Measurements from ENCODE around the gene C3orf22. TPM values are rescaled to one million over a fixed set of nuclear protein-coding genes. Genes with fewer than 3 reads are reported as not detected.

Gene C3orf22
- total RNA-seq, 6 experiments from 2014 or later = not detected

DNA sequence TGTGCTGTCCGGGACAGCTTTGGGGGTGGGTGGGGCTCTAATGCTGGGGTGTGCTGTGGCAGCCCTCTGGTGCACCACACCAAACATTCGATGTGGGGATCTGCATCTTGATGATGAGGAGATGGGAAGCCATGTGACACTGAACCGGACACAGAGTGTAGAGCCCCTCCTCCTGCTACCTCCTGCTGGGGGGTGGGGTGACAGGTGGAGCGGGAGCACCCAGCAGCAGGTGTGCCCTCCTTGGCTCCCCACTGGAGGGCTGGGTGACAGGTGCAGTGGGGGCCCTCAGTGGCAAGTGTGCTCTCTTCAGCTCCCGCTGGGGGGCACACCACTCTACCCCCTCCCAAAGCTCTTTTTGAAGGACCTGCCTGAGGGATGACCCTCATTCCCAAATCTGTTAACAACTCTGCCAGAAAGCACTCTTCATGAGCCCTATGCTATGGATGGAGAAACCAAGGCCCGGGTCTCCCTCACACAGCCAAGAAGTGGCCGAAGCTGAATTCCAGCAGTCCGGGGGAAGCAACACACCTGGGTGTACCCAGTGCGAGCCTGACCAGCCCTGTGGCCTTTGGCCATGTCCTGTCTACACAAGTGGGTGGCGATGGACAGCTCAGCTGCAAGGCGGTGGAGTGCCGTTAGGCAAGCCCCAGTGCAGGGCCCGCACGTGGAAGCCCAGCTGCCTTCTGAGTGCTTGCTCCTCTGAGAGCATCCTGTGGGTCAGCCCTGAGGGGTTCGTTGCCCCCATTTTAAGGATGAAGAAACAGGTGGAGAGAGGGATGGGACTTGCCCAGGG lies 40.5 kb downstream of the C3orf22 start:
- H3K36me3 Mint-ChIP-seq (ENCODE audit: low read depth) = no peaks in the 10 kb centered on the region
- DNase-seq = no peak
- H3K4me1 Mint-ChIP-seq (ENCODE audit: low read depth) = no peaks in the 10 kb centered on the region
- no peaks in the 10 kb centered on the region for H3K9me3 Mint-ChIP-seq
- no peak overlapping the region for H3K27ac Mint-ChIP-seq
- no peak for TF ChIP-seq CTCF (IDR thresholded peaks at IDR 0.05)
- no peak overlapping the region for H3K4me3 Mint-ChIP-seq
- peaks cover 19% of the 10 kb centered on the region for H3K27me3 Mint-ChIP-seq (ENCODE audit: insufficient read depth)

DNA sequence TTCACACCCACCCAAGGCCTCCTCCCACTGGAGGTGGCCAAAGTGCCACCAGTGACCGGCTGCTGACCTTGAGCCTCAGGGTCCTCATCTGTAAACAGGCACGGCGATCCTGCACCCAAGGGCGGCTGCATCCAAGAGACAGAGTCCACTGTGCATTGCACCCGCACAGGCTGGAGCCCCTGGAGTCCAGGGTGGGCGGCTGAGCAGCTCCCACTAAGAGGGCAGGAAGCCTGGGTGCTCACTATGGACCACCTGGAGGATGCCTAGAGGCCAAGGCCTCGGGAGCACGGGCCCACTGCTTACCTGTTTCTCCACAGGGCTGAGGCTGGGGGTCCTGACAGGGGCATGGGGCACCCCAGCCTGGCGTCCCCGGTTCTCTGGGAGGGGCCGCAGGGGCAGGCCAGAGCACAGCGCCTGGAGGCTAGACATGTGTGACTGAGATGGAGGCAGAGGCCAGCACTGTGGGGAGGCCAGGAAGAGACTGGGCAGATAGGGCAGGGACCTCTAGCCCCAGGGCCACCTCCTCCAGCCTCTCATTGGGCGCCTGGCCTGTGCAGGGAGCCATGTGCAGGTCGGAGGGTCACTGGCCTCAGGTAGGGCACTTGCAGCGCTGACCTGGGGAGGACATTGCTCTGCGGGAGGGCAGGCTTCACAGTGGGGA lies 41.3 kb downstream of the C3orf22 start, which contains the start of gene UROC1:
Gene UROC1, minus strand, starts transcription at position 483 of the 661 bp plus-strand sequence. Its CDS starts 54 bp downstream, at position 429.
- Mint-ChIP-seq H3K9me3 (no peaks in the 10 kb centered on the region), H3K27me3 (ENCODE audit: insufficient read depth) (peaks cover 14% of the 10 kb centered on the region), H3K27ac (no peak within 1 kb of the TSS), H3K4me1 (ENCODE audit: low read depth) (no peaks in the 10 kb centered on the region), H3K36me3 (ENCODE audit: low read depth) (no peaks in the 10 kb centered on the region), H3K4me3 (no peak within 1 kb of the TSS)
- no peak for TF ChIP-seq CTCF (IDR thresholded peaks at IDR 0.05)
- DNase-seq = no peak

GRCh38 chr3:126516936-126517290 lies 41.8 kb downstream of the C3orf22 start:
- no peak overlapping the region for H3K4me3 Mint-ChIP-seq
- no peaks in the 10 kb centered on the region for H3K4me1 Mint-ChIP-seq (ENCODE audit: low read depth)
- TF ChIP-seq CTCF (IDR thresholded peaks at IDR 0.05) = no peak
- DNase-seq = no peak
- H3K9me3 Mint-ChIP-seq = no peaks in the 10 kb centered on the region
- no peak overlapping the region for H3K27ac Mint-ChIP-seq
- H3K27me3 Mint-ChIP-seq (ENCODE audit: insufficient read depth) = peaks cover 12% of the 10 kb centered on the region
- H3K36me3 Mint-ChIP-seq (ENCODE audit: low read depth) = no peaks in the 10 kb centered on the region

DNA sequence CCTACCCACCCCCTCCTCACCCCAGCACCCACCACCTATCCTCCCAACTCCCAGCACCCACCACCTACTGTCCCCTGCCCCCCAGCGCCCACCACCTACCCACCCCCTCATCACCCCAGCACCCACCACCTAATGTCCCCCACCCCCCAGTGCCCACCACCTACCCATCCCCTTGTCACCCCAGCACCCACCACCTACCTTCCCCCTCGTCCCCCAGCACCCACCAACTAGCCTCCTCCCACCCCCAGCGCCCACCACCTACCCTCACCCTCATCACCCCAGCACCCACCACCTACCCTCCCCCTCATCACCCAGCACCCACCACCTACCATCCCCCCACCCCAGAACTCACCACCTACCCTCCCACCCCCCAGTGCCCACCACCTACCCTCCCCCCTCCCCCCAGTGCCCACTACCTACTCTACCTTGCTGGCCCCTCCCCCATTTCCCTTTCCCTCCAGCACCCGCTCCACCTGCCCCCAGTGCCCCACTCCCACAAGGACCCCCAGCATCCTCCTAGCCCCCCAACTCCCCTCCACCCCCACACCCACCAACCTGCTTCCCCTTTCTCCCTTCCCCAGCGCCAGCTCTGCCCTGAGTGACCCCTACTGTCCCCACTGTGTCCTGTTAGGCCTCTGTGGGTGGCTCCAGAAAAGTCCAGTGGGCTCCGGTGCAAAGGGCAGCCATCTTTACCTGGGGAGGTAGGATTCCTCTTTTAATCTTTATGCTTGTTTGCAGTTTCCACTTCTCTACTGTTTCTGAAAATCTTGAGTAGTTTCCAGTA lies 42.4 kb downstream of the C3orf22 start:
- no peak for TF ChIP-seq CTCF (IDR thresholded peaks at IDR 0.05)
- no peak overlapping the region for H3K27ac Mint-ChIP-seq
- no peak for DNase-seq
- no peaks in the 10 kb centered on the region for H3K36me3 Mint-ChIP-seq (ENCODE audit: low read depth)
- no peaks in the 10 kb centered on the region for H3K9me3 Mint-ChIP-seq
- no peaks in the 10 kb centered on the region for H3K4me1 Mint-ChIP-seq (ENCODE audit: low read depth)
- no peak overlapping the region for H3K4me3 Mint-ChIP-seq
- peaks cover 12% of the 10 kb centered on the region for H3K27me3 Mint-ChIP-seq (ENCODE audit: insufficient read depth)

- DNase-seq = no peak
- no peaks in the 10 kb centered on the region for H3K9me3 Mint-ChIP-seq
- H3K4me3 Mint-ChIP-seq = no peak overlapping the region
Measured at GRCh38 chr3:126515066-126515706, 43.5 kb downstream of the C3orf22 start.

More at GRCh38 chr3:126515066-126515706, 43.5 kb downstream of the C3orf22 start:
- H3K27me3 Mint-ChIP-seq (ENCODE audit: insufficient read depth) = peaks cover 12% of the 10 kb centered on the region
- H3K27ac Mint-ChIP-seq = no peak overlapping the region
- H3K36me3 Mint-ChIP-seq (ENCODE audit: low read depth) = no peaks in the 10 kb centered on the region
- no peaks in the 10 kb centered on the region for H3K4me1 Mint-ChIP-seq (ENCODE audit: low read depth)
- no peak for TF ChIP-seq CTCF (IDR thresholded peaks at IDR 0.05)
